GM12801 (cell line): Measurements from ENCODE around the gene INPPL1.

Experiments
- CTCF ChIP-seq: IDR thresholded peaks from one replicate; pipeline ENCODE4 v1.5.1; 2011; ENCODE audit warnings: control low read depth; ENCODE audit not compliant: insufficient read length; ENCODE audit errors: extremely low read depth

INPPL1 gene

GRCh38 chr11:72236083-72236697 lies 11.6 kb downstream of the INPPL1 start:
- no peak for TF ChIP-seq CTCF

GRCh38 chr11:72236774-72237111 lies 12.2 kb downstream of the INPPL1 start:
- no peak for TF ChIP-seq CTCF

GRCh38 chr11:72237112-72237931 lies 12.8 kb downstream of the INPPL1 start:
- no peak for TF ChIP-seq CTCF

- TF ChIP-seq CTCF: peak; percentile 43
Measured at GRCh38 chr11:72238040-72238450, 13.5 kb downstream of the INPPL1 start.

GRCh38 chr11:72238492-72239312 lies 14.1 kb downstream of the INPPL1 start:
- no peak for TF ChIP-seq CTCF

GRCh38 chr11:72239313-72239848 lies 14.8 kb downstream of the INPPL1 start:
- no peak for TF ChIP-seq CTCF

GRCh38 chr11:72239849-72240460 lies 15.4 kb downstream of the INPPL1 start:
- no peak for TF ChIP-seq CTCF
